DMS79 treated with DMSO at 0.1 percent for 48 hours (cell line): ENCODE data around the gene RASA3.
"Not testable (repeated sequence)": the region's sequence is repeated elsewhere in the genome, so short reads cannot be mapped to it uniquely, and the experiment has no call there.

Source experiments
- DNase-seq: peaks from one replicate; lab custom pipeline; 2025; lab: John Stamatoyannopoulos, UW

RASA3 gene

DNA sequence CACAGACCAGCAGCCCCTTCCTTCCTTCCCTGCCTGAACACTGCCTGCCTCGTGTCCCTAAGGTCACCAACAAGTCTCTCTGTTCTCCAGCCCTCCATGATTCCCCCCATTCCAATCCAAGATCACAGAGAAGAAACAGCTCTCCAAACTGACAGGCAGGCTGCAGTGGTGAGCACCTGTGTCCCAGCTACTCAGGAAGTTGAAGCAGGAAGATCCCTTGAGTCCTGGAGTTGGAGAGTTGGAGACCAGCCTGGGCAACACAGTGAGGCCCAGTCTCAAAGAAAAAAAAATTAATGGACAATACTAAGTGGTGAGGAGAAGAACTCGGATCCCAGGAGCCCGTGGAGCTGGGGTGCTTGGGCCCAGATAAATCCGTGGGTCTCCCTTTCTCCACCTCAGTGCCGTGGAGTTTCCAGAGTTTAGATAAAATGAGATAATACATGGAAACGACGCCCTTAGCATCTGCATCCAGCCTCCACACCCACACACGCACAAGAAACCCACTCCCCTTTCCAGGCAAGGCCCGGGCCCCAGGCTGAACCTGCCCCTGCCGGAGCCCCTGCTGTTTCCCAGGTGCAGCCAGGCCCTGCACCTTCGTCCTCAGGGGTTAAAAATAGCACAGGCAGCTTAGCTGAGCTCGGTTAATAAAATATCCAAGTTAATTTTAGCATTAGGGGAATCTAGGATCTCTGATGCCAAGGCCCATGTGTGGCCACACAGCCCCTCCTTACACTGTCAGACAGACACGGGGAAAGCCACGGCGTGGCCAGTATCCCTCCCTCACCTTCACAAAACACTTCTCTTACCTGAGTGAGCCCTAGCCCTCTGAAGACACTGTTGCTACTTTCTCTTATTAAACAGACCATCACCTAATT is 4.7 kb downstream of the RASA3 start:
- DNase-seq: no peak

DNA sequence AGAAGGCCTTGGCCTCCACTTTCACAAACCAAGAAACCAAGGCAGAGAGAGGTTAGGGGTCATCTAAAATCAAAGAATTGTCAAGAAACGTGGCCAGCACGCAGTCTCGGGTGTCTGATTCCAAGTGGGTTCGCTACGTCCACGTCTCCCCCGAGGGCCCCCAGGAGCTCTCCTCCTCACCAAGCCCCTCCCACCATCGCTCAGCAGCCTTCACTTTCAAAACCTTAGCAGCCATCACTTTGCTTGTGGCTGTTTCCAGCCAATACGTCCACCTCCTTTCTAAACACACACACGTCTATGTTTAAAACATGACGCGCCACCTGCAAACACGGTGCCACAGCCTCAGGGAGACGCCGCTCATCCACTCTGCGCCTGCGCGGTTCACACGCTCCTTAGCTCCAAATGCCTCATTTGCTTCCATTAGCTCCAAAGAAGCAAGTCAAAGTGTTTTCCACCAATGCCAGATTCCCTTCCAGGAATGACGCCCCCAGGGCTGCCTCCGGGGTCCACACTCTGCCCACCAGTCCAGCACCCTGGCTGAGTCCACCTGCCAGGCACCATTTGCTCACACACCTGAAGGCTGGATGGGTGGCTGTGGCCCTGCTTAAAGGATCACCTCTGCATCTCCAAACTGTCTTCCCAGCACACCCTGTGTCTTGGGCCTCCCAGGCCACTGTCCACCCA is 5.5 kb downstream of the RASA3 start:
- DNase-seq: no peak

DNA sequence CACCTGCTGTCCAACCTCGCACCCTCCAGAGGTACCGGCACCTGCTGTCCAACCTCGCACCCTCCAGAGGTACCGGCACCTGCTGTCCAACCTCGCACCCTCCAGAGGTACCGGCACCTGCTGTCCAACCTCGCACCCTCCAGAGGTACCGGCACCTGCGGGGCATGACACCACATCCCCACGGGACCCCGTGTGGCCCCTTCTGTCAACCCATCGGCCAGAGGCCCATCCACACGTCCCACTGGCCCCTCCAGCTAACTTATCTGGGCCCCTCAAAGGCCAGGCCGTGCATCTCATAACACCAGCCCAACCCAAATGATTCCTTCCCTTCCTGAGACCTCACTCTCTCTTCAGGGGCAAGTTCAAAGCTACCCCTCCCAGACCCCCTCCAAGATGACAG is 6.3 kb downstream of the RASA3 start:
- not testable (repeated sequence) for DNase-seq

DNA sequence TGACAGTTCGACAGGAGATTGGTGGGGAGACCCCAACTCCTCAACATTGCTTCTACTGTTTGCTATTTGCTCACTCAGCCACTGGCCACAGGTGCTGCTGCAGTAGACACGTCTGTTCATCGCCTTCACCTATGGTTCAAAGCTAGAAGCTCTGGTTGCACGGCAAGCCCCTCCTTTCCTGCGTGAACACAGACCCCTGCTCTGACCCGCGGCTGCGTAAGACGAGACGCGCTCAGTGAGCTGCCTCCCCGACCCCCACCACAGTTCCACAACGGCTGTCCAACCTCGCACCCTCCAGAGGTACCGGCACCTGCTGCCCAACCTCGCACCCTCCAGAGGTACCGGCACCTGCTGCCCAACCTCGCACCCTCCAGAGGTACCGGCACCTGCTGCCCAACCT is 6.8 kb downstream of the RASA3 start:
- no peak for DNase-seq

DNA sequence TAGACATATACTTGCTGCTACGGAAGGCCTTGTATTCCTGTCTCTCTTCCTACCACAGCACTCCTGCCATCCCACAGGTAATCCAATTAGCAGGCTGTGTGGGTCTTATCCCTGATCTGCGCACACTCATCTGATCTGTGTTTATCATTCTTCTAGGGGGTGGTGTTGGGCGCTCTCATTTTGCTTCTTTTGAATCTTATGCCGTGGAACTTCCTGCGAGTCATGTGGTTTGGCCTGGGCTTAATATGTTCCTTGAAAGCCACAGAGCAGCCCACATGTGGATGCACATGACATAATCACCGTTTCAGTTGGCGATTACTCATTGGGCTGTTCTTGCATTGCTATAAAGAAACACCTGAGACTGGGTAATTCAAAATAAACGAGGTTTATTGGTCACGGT is 7.5 kb downstream of the RASA3 start:
- no peak for DNase-seq

DNA sequence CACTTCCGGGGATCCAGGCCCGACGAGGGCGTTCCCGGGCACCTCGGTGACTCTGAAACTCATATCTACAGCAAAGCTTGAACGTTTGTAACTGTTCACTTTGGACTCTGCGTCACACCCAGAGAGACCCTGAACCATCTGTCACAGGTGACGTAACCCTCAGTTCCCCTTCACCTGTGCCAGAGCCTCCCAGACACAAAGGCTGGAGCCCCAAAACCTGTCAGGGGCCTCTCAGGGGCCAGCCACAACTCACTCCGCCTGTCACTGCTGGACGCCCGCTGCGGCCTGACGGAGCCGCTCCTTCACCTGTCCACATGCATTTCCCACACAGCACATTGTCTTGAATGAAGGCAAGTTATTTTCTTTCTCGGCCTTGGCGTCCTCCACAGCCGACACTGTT is 8.0 kb downstream of the RASA3 start:
- DNase-seq: no peak

DNA sequence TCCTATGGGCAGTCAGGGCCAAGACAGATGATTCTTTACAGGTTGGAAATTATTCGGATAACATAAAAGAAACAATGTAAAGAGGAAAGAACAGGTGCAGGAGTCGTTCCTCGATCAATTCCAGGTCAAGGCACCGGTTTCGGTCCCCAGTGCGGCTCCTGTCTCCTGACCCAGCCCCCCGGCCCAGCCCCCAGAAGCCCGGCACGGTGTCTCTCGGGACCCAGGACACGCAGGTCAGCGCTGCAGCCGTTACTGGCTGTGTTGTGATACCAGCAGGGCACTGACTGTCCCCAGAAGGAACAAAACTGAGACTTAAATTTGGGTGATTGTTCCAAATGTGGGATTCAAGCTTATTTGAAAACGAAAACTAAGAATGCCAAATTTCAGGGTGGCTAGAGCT is 8.5 kb downstream of the RASA3 start:
- no peak for DNase-seq

DNA sequence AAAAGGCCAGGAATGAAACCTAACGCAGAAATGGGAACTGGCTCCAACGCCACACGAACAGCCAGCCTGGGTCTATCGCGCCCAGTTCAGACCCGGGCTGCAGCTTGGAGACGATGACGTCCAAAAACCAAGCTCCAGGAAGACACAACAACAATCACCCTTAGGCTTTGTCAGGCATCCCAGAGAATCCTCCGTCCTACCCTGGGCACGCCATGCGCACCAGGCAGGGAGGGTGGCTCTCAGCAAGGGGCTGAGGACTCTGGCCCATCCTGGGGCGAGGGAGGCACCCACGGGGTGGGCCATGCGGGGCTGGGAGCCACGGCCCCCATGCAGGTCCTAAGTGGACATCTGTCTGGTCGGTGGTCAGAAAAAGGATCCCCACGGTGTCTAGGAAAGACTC is 9.0 kb downstream of the RASA3 start:
- no peak for DNase-seq

DNA sequence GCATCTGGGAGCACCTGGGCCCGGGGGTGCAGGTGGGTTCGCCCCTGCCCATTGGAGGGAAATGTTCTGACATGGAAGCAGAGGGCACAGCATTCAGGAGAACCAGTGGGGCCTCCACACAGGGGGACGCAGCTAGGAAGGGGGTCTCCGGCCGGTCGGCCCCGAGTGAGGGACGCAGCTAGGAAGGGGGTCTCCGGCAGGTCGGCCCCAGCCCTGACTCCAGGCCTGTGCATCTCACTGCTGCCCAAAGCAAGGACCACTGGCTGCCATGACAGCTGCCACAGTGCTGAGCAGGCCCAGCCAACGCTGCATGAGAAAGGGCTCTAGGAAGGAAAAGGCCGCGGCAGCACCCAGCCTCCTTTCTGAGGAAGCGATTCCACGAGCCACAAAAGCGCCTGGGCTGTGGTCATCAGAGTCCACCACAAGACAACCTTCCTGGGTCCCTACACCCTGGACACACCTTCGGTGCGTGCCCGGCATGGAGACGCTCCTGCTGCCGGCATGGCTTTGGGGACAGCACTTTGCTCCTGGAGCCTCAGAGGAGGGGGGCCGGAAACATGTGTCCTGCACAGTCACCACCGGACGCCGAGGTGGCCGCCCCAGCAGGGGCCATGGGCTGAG is 9.7 kb downstream of the RASA3 start:
- no peak for DNase-seq

DNA sequence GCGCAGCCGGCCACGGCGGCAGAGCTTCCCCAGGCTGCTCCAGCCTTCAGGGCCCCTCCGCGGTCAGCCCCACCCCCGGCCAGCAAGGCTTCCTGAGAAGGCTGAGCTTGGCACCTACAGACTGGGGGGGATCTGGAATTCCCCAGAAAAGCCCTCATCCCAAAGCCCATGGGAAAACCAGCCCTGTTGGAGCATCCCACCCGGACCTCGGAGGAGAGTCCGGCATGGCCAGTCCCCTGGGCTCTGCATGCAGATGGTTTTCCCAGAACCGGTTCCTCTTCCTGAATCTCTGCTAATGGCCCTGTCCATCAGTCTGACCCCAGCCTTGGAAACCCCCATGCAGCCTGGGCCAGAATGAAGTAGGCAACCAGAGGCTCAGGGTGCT is 10.3 kb downstream of the RASA3 start:
- DNase-seq: no peak

DNA sequence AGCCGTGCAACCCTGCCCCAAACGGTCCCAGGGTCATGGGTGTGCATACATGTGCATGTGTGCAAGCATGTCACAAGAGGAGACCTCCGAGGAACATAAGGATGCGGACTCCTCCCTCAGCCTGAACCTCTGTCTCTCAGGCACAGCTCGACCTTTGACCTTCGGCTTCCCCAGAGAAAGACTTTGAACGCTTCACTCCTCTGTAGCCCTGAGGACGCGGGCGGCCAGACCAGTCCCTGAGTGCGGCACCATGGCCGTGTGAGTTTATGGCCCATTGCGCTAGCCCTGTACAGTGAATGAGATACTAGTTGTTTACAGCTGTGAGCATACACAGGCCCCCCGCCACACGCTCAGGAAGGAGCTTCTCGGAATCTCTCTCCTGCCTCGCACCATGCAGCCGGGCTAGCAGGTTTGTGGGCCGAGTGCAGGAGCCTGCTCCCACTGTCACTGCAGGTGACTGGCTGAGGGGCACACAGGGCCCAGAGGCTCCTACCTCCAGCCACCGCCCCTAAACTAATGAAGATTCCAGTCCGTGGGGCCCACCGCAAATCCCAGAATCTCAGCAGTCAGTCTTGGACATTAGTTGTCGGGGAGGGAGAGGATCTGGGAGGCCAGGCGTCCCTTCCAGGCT is 10.8 kb downstream of the RASA3 start:
- no peak for DNase-seq

DNA sequence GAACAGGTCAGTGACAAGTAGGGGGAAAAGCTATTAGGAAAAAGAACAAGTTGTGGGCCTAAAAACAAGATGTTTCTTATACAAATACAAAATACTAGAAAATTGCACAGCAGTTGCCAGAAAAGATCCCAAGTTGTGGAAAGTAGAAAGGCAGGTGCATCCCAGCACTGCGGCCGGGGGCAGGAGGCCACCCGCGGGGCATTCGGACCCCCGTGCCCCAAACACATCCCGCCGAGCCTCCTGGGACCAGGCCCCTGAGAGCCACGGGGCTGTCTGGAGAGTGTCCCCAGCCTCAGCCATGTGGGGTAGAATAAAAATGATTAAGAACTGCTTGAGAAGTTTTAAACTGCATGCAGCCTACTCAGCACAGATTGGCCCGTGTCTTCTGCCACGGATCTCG is 11.4 kb downstream of the RASA3 start:
- DNase-seq: no peak

DNA sequence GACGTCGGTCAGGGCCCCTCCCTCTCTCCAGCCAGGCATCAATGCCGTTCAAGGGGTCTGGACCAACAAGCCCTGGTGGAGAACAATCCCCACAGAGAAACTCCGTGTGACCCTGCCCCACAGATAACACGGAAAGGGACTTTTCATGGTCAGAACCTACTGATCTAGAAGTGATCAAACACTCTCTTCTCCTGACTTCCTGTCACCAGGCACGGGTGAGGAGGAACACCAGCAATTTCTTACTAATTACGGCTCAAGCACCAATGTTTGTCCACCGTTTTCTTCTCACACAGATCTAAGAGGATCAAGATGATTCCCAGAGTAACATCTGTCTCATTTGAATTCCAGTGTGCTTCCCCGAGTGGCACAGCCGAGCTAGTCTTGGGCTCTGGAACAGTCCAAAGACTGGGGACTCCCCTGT is 11.8 kb downstream of the RASA3 start:
- DNase-seq: no peak

DNA sequence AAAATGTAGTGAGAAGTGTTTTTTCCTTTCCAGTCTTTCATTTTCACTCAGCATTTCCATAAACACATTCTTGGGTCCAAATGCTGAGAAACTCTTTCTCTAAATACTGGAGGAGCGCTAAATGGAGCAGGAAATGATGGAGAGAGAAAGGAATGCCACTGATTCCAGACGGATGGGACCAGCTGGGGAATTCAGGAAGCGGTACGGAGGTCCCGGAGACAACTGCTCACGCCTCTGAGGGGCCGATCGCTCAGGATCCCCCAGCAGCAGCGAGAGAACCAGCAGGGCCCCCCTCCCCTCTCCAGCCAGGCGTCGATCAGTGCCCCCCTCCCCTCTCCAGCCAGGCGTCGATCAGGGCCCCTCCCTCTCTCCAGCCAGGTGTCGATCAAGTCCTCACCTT is 13.2 kb downstream of the RASA3 start:
- no peak for DNase-seq

DNA sequence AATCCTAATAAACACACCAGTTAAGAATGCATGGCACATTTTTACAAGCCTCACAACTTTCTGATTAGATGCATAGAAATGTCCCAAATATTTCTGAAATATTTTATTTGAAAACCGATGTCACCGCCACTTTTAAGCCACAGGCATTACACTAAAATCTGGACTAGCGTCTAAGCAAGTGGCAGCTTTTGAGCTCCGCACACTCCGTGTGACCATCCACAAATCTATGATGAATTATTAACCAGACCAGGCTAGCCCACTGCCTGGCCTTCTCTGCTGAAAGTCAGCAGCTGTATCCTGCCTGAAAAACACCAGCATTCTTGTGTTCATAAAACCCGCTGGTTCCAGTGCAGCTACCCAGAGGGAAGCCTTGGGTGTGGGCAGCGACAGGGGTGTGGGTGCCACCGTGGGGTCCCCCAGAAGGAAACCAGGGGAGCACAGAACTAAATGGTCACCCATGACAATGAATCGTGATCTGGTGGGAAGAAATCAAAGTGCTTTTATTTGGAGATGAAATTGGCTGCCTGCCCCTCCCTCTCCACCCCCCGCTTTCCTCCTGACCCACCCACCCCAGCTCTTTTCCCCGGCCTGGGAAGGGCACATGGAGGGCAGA is 13.8 kb downstream of the RASA3 start:
- no peak for DNase-seq

DNA sequence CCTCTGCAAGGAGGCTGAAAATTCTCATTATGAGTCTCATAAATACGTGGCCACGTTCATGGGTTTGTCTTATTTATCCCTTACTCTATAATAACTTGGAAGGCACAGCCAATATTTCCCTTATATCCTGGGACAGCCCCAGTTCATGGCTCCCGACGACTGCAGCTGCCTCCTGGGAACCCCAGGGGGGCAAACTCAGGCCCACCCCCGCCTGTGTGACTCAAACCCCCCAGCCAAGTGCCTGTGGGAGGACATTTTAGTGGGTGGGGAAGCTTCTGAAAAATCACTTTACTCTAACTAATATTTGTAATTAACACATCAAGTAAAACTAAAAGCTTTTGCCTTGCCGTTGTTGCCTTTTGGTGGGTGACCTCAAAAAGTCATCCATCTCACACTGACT is 14.3 kb downstream of the RASA3 start:
- no peak for DNase-seq

DNA sequence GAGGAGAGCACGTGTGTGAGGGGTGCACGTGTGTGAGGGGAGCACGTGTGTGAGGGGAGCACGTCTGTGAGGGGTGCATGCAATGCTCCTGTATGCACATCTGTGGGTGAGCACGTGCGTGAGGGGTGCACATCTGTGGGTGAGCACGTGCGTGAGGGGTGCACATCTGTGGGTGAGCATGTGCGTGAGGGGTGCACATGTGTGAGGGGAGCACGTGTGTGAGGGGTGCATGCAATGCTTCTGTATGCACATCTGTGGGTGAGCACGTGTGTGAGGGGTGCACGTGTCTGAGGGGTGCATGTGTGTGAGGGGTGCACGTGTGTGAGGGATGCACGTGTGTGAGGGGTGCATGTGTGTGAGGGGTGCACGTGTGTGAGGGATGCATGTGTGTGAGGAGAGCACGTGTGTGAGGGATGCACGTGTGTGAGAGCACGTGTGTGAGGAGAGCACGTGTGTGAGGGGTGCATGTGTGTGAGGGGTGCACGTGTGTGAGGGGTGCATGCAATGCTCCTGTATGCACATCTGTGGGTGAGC is 15.0 kb downstream of the RASA3 start:
- not testable (repeated sequence) for DNase-seq

DNA sequence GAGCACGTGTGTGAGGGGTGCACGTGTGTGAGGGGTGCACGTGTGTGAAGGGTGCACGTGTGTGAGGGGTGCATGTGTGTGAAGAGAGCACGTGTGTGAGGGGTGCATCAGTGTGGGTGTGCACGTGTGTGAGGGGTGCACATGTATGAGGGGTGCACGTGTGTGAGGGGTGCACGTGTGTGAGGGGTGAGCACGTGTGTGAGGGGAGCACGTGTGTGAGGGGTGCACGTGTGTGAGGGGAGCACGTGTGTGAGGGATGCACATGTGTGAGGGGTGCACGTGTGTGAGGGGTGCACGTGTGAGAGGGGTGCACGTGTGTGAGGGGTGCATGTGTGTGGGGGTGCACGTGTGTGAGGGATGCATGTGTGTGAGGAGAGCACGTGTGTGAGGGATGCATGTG is 15.7 kb downstream of the RASA3 start:
- DNase-seq: no peak

DNA sequence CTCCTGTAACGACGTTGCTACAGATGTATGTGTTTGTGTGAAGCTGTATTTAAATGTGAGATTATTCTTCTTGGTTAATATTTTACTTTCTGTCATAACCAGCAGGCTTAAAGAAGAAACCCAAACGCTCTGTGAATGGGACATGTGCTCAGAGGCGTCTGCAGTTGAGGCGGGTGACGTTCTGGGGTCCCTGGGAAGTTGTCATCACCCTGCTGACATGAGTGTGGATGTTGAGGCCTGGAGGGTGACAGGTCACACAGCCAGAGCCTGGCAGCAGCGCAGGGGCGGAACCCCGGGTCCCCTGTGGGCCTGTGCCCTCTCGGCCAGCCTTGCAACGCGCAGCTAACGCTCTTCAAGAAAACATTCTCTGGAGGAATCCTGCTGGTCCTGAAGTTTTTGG is 16.6 kb downstream of the RASA3 start:
- DNase-seq: no peak

DNA sequence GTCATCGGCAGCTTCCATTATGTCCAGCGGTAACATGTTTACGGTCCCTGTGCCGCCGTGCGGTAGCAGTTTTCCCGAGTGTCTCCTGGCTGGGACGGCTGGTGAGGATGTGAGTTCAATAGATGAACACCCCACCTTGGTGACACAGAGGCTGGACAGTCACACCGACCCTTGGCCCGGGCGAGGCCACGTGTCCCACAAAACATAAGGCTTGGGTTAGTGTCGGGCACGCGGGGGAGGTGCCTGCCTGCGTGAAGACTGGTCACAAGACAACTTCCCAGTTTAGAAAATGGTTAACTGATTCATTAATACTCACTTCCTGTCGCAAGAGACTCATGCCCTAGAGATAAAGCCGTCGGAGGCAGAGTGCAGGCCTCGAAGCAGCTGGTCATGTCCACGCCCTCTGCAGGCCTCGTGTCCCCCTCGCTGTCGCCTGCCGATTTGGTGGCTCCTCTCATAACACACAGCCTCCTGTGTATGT is 17.2 kb downstream of the RASA3 start:
- DNase-seq: no peak

DNA sequence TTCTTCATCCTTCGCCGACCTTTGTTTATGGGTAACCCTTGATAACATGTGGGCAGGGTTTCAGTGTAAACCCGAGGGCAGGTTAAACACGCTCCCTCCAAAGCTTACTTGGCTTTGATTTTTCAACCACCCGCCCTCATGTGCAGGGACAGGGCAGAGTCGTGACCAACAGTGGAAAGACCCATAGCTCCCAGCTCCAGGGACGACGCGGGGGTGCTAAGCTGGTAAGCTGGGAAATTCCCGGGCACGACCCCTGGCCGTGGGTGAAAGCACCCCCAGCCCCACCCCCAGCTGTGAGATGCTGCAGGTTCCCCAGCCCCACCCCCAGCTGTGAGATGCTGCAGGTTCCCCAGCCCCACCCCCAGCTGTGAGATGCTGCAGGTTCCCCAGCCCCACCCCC is 17.8 kb downstream of the RASA3 start:
- DNase-seq: not testable (repeated sequence)
